Measurements from ENCODE around the gene DOCK2.

The DOCK2 gene

DNA sequence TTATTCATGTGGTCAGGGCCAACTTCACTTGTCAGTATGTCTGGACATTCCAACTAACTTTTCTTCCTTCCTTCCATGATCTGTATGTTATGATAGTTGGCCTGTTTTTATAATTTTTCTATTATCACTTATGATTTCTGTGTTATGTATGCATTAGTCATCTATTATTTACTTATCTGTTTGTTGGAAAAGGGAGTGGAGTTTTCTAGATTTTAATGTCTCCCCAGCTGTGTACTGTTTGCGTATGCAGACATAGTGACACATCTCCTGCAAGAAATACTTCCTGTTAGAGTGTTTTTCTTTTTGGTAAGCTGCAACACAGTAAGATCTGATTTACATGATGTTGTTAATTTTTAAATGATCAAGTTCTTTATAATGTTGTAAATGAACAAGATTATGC is 351.9 kb downstream of the DOCK2 start:
- DNase-seq (ENCODE audit: low read depth in 2 of 2), result no peak

DNA sequence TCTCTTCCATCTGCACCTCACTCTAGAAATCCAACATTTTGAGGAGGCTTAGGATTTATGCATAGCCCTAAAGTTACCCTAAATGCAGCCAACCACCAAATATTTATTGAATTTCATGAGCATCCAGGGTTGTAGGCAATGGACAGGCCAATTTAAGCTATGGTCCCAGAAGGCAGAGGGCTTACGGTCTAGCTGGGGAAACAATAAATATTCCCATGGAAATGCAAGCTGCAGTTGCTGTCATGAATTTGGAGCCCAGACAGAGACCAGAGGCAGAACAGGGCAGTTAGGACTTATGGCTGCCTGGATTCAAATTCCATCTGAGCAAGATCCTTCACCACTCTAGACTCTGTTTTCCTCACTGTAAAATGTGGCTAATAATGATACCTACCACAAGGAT is 352.3 kb downstream of the DOCK2 start:
- no peak for DNase-seq (ENCODE audit: low read depth in 2 of 2)

DNA sequence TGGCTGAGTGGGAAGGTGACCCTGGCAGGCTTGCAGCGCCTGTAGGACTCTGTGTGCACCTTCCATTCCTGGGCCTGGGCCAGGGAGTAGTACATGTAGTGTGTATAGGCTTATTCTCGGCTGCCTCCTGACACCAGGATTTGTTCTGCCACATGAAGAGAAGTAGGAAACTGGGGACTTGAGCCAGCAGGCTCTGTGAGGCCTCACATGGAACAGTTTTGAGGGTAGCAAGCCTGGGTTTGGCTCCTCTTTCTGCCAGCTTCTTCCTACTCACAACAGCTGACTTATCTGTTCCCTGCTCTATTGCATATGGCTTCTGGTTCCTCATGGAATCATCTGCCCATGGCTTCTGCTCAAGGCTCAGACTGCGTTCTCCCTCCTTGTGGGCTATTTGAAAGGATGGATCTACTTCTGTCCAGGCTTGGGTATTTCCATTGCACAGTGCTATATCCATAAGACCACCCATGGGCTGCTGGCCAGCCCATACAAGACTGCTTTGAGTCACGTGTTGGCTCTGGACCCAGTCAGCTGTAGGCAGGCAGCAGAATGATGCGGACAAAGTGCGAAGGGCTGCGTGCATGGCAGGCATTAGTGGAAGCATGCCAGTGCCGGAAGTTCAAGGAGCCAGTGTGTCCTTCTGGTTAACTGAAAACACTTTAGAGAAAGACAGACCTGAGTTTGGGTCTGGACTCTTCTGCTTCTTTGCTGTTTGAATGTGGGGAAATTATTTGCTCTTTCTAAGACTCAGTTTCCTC is 354.2 kb downstream of the DOCK2 start:
- no peak for DNase-seq (ENCODE audit: low read depth in 2 of 2)

DNA sequence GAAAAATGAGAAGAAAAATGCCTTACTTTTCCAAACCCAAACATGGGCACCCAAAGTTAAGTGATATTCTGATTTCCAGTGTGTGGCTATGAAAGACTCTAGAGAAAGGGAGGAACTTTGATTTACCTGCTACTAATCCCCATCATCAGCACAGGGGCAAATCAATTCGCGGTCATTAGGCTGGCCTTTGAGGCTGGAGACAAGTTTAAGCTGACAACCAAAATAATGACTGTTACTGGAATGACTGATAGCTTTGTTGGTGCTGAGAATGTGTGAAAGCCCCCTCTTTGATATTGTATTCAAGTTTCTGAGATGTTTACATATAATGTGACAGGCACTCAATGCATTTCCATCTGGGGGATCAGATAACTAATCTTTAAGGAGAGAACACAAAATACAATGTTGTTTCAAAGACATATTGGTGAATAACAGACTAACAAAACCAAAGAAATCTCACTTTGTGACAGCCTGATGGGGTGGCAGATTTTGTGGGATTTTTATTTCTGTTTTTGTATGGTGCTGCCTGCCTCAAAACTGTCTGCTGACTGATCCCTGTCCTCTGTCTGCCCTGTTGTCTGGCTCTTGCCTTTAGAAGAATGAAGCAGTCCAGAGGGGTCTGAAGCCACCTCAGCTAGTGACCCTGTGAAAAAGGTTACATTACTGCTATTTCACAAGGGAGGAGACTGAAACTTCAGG is 355.9 kb downstream of the DOCK2 start:
- no peak for DNase-seq (ENCODE audit: low read depth in 2 of 2)

DNA sequence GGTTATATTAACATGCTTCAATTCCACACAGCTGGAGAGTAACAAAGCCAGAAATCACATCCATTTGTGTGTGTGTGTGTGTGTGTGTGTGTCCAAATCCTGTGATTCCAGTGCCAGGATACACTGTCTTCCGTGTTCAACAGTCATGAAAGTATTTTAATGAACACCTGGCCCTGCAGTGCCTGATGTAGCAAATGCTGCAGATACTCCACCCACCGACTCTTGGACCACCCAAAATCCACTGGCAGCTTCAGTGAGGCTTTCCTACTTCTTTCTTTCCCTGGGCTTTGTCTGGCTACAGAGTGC is 356.4 kb downstream of the DOCK2 start:
- no peak for DNase-seq (ENCODE audit: low read depth in 2 of 2)

DNA sequence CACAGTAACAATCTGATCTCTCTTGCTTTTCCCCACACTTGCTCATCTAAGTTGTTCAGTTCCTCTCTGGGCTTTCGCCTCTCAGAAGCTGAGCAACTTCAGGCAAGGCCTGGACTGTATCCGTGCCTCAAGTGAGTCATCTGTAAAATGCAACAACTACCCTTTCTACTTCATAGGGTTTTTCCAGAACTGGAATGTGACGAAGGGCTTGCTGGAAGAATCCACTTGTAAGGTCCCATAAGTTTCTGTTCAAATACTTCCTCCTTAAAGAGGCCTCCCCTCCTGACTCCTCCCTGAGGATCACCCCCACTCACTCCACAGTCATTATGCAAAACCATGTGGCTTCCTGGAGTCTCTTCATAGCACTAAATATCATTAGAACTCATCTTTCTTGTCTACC is 360.7 kb downstream of the DOCK2 start:
- DNase-seq (ENCODE audit: low read depth in 2 of 2), result no peak

DNA sequence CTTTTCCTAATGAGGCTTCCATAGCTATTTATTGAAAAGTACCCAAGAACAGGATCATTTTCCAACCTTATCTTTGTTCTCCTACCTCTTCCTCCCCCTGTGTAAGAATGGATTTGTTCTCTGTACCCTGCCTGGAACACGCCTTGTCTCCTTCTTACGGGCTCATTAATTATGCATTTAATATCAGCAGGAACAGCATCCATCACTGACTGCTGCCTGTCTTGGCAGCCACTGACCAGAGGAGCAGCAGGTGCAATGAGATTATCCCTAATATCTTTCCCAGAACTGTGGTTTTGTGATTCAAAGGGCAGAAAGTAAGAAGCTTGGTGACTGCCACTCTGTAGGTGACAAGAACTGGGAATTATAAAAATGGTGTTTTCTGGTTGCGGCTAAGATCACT is 362.5 kb downstream of the DOCK2 start:
- no peak for DNase-seq (ENCODE audit: low read depth in 2 of 2)

DNA sequence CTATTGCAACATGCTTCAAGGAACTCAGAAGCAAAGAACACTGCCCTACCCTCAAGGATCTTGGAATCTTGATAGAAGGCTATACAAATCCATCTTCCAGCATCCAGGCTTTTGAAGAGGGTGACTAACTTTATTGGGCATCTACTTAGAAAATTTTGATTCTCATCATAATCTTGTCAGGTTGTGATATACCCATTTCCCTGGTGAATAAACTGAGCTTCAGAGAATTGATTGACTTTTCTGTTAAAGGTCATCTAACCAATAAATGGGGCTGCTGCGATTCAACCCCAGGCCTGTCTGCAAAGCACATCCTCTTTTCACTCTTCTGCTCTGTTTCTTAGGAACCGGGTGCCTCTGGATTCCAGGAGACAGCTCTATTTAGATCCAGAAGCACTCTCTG is 363.1 kb downstream of the DOCK2 start:
- DNase-seq (ENCODE audit: low read depth in 2 of 2), result no peak

DNA sequence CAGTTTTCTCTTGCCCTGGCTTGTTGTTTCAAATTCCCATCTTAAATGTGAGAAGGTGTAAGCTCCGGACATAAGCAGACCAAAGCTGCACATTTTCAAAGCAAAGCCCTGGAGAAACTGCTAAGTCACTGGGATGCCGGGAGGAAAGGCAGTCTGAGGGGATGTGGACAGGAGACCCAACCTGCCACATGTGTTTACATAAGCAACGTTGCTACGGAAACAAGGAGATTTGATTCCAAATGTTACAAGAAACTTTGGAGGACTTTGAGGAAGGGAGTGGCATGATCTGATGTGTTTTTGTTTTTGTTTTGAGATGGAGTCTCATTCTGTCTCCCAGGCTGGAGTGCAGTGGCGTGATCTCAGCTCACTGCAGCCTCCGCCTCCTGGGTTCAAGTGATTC is 368.9 kb downstream of the DOCK2 start:
- DNase-seq (ENCODE audit: low read depth in 2 of 2), result no peak

DNA sequence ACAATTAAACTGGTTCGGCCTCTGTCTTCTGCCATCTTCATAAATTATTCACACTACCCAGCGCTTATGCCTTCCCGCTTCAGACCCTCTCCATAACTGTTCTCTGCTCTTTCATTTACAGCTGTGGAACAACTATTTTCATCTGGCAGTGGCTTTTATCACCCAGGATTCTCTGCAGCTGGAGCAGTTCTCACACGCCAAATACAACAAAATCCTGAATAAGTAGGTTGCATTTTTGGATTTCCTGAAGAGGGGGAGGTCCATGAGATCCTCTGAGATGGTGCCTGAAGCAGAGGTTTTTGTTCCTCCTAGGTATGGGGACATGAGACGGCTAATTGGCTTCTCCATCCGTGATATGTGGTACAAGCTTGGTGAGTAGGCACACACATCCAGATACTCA is 371.3 kb downstream of the DOCK2 start:
- no peak for DNase-seq (ENCODE audit: low read depth in 2 of 2)

DNA sequence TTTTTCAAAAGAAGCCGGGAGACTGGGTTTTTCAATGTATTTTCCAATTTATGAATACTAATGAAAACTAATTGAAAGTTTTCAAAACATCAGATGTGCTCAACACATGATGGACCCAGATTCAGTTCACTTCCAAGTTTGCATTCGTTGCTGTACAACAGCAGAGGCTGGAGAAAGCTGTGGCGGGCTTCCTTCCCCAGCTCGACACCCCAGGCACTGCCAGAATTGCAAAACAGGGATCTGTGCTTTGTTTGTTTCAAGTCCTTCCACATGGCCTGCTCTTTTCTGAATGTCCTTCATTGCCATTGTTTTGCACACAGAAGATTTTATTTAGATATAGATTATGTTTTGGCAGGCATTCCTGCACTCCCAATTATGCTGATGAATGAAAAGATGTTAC is 373.5 kb downstream of the DOCK2 start:
- no peak for DNase-seq (ENCODE audit: low read depth in 2 of 2)

DNA sequence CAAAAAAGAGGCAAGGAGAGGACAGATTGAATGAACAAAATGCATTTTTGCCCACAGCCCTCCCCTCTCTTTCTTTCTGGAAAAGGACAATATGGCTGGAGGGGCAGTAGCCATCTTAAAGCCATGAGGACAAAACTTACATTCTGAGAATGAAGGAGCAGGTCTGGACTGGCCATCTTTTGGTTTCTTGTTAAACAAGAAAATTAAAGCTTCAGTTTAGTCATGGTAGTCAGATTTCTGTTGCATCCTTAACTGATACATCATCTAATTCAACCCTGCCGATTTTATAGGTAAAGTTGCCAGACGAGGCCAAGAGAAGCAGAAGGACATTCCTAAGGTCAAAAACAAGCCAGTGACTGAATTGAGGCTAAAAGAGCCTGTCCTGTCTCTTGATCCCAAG is 374.7 kb downstream of the DOCK2 start:
- DNase-seq (ENCODE audit: low read depth in 2 of 2), result no peak

DNA sequence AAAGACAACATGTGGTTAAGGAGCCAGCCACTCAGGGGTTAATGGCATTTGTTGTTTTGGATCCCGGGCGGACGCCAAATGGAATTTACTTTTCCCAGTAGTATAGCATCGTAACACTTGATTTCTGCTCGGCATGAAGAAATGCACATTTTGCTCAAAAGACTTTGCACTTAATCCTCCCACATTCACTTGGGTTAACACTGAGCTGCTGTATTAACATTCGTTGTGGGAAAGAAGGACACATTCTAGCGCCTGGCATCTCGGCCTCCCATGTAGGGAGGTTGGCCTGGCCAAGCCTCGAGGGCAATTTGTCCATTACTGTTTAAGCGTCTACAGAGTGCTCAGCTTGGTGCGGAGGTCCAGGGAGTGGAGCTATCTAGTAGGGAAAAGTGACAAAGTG is 375.5 kb downstream of the DOCK2 start:
- no peak for DNase-seq (ENCODE audit: low read depth in 2 of 2)

DNA sequence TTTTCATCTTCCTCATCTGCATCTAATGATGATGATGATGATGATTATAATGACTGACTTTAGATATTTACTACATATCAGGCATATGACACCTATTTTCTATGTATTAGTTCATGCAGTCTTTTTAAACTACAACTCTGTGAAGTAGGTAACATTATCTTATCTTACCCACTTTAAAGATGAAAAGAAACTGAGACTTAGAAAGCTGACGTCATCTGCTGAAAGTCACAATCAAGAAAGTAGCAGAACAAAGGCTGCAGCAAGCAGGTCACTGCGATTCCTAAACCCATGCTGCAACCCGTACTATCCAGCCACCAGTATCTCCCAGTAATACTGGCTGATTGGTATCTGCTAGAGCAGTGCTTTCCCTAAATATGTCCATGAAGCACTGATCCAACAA is 383.3 kb downstream of the DOCK2 start:
- no peak for DNase-seq (ENCODE audit: low read depth in 2 of 2)

DNA sequence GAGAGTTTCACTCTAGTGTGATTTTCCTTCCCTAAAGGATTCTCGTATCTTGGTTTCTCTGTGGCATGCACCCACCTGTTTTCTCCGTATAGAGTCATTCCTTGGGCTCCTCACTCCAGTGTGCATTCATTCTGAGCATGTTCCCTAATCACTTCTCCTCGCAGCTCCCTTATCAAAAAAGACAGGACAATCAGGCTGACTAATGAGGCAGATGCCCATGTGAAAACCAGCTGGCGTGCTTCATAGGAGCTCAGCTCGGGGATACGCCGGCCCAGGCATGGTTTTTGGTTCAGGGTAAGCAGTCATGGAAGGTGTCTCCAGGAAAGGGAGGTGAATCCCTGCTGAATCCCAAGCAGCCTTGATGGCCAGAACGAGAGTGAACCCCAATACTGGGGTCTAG is 384.4 kb downstream of the DOCK2 start:
- DNase-seq (ENCODE audit: low read depth in 2 of 2), result no peak

DNA sequence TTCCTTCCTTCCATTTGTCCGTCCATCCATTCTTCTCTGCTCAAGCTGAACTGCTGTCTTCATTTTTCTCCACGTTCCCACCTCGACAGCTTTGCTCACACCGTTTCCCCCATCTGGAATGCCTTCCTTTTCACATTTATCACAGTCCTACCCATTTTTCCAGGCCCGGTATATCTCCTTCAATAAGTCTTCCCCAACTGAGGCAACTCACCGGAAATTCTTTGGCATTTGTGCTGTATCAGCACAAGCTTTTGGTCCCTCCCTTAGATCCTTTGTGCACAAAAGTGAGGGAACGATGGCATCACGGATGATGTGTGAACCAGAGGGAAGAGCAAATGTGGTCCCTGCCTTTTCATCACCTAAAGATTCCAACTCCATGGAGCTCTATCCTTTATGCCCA is 388.8 kb downstream of the DOCK2 start:
- DNase-seq (ENCODE audit: low read depth in 2 of 2), result no peak

DNA sequence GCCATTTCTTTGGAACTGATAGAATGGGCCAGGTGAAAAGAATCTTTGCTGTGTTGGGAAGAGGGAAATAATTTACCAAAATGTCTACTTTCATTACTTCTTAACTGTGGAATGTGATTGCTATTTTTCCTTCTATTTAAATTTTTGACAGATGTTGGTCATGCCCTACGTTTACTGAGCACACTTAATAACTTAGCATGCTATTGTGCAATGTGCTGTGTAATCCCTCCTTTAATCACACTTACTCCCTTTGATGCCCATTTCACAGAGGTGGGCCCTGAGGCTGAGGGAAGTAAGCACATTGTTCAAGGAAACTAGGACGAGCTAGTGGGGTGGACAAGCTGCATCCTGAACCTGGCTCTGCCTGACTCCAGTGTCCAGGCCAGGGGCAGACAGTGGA is 391.0 kb downstream of the DOCK2 start:
- no peak for DNase-seq (ENCODE audit: low read depth in 2 of 2)

DNA sequence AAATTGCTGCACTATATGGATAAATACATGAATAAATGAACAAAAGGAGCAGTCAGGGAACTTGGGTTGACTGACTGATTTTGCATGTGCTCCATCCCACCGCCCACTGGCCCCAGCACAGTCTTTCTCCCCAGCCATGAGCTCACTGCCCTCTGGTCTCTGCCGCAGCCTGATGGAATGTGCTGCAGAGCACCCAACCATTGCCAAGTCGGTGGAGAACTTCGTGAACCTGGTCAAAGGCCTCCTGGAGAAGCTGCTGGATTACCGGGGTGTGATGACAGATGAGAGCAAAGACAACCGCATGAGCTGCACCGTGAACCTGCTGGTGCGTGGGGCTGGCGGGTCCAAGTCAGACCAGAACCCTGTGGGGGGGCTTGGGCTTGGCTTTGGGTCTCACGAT is 397.2 kb downstream of the DOCK2 start:
- DNase-seq (ENCODE audit: low read depth in 2 of 2), result no peak

DNA sequence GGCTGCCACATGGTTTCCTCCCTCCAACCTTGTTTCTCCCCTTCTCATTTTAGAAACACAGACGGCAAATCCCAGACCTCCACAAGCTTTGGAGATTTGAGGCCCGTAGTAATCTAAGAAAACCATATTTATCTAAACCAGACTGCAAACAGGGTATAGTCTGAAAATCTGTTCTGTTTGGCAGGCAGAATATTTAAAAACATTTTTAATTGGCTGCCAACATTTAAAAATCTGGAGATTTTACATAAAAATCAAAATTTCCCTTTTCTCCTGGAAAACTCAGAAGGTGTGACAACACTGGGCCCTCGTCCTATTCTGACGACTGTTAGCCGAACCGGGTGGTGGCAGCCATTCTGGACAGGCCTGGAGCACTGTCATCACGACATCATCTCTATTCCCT is 401.2 kb downstream of the DOCK2 start:
- no peak for DNase-seq (ENCODE audit: low read depth in 2 of 2)

DNA sequence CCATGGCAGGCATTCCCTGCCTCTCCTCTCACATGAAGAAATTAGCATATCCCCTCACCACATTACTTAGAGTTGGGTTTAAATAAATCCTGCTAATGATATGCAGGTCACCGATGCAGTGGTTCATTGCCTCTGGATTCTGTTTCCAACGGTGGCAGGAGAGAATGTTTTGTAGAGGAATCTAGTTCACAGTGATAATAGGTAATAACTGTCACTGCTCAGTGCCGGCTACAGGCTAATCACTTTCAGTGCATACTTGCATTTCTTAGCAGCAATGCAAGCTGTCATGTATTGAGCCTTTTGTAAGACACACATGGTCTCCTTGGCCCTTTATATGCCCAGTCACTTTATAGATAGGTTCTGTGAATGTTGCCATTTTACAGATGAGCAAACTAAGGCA is 402.8 kb downstream of the DOCK2 start:
- no peak for DNase-seq (ENCODE audit: low read depth in 2 of 2)

DNA sequence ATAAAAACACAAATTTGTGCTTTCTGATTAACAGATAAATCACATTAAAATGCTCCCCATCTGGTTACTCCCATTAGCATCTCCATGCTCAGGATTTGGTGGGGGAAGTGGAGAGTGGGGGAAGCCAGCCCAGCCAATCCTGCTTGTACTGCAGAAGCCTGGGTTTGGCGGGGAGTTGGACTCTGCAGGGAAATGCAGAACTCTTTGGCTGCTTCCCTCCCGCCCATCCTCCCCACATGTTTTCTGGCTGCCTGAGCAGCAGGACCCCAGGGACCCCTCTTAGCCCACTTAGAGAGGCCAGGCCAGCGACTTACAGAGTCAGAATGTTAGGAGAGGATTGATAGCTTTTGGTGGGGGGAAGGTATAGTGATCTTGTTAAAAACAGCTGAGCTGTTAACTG is 409.2 kb downstream of the DOCK2 start:
- no peak for DNase-seq (ENCODE audit: low read depth in 2 of 2)

DNA sequence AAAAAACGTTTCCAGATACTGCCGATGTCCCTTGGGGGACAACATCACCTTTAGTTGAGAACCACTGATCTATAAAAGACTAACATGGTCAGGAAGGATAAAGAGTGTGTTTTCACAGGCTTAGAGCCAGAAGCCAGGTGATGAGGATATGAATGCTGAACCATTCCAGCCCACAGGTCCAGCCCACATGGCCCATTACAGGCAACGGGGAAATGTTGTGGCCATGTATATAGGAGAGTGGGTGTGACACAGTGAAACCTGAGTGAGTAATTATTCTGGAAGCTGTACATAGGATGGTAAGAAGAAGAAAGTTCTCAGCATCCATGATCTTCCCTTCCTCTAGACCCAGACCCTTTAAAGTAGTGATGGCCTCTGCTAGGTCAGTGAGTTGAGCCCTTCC is 412.6 kb downstream of the DOCK2 start:
- DNase-seq (ENCODE audit: low read depth in 2 of 2), result no peak

DNA sequence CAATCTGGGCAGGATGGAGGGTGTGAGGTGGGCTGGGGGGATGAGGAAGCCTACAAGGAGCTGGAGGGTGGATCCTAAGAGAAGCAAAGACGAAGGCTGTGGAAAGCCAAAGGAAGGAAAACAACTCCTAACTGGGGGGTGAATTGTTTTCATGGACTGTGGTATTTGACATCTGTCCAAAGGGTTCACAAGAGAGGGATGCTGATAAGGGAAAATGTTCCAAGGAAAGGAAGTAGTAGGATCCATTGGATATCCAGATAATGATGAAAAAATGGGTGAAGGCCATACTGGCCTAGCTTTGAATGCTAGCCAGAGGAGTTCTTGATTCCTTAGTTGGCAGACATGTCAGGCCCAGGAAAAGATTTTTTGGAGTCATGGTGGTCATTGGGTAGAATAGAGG is 416.8 kb downstream of the DOCK2 start:
- no peak for DNase-seq (ENCODE audit: low read depth in 2 of 2)

DNA sequence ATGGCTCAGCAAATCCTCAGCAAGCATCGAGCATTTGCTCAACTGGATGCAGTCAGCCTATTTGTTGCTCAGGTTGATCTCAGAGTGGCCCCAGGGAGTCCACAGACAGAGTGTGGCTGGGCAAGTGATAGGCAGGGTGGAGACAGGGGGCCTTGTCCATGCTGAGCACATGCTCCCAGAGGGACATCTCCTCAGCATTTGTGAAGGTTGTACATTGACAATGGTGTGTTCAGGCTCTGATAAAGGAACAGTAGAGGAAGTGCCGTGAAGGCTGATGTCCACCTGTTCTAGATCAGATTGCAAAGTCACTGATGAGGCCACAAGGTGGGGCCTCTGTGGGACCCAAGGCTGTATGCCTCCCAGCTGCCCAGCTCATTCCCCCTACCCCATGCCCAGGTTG is 418.5 kb downstream of the DOCK2 start:
- DNase-seq (ENCODE audit: low read depth in 2 of 2), result no peak

All from stimulated activated CD8-positive, alpha-beta memory T cell treated with anti-CD3 and anti-CD28 coated beads, Interleukin-2, amount 100 ng/mL, for 1 hour (primary cell).